HL-60 (cell line): ENCODE data around the gene DYRK3.

Experiments
- DNase-seq, 2 experiments: peaks; one replicate each; pipeline ENCODE4 v3.0.0-alpha.2; 2010 to 2020; ENCODE audit warnings: low read depth in 1 of 2, low spot score in 1 of 2
- H3K27ac ChIP-seq: fragments of 250-450 bp; sonication (Bioruptor Pico); replicated peaks from 2 replicates; pipeline ENCODE4 v1.5.1; 2020; ENCODE audit warnings: mild to moderate bottlenecking, moderate library complexity
- H3K27me3 ChIP-seq: fragments of 250-450 bp; sonication (Bioruptor Pico); 2 replicates; pipeline ENCODE4 v1.5.1; 2021; ENCODE audit warnings: mild to moderate bottlenecking, moderate library complexity; ENCODE audit not compliant: insufficient read depth, poor library complexity, severe bottlenecking
- H3K4me3 ChIP-seq: replicated peaks from 2 replicates; pipeline ENCODE4 v1.5.1; 2011; ENCODE audit warnings: mild to moderate bottlenecking, control low read depth, low read length; ENCODE audit not compliant: insufficient read depth
- GABPA ChIP-seq: IDR thresholded peaks from 2 replicates; pipeline ENCODE4 v1.6.1; 2012; ENCODE audit warnings: low read depth
- POLR2AphosphoS5 ChIP-seq: IDR thresholded peaks from 2 replicates; pipeline ENCODE4 v1.6.1; 2012; ENCODE audit warnings: low read depth
- SPI1 ChIP-seq: IDR thresholded peaks from 2 replicates; pipeline ENCODE4 v1.6.1; 2012; ENCODE audit warnings: low read depth, mild to moderate bottlenecking, borderline replicate concordance
- TF ChIP-seq, protein P1 (sequence below): IDR thresholded peaks from 2 replicates; pipeline ENCODE4 v1.6.1; 2012; ENCODE audit warnings: low read depth; ENCODE audit not compliant: insufficient replicate concordance
- TF ChIP-seq, protein P2 (sequence below): IDR thresholded peaks from one replicate; pipeline ENCODE4 v1.5.1; 2011; ENCODE audit warnings: low read length, control low read depth, inconsistent platforms; ENCODE audit not compliant: insufficient read depth

DYRK3 gene

DNA sequence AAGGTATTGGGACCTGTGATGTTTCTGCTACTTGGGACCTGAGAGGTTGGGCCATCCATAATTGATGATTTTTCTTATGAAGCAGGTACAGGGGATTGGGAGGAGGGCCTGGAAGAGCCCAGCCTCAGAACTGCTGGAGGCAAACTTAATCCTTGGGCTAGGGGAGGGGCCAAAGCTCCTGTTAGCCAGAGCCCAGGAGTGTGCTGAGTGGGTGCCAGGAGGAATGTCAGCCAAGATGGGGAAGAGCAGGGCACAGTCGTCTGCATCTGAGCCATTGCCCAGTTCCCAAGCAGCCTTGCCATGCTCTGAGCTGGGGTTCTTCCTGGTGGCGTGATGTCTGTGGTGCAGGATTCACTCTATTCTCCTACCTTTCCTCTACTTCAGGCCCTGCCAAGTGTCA is 55.2 kb downstream of the DYRK3 start:
- Histone ChIP-seq H3K27ac (no peak overlapping the region), H3K27me3 (no peaks in the 10 kb centered on the region), H3K4me3 (no peak overlapping the region)
- no peak for DNase-seq
- TF ChIP-seq GABPA = no peak
- TF ChIP-seq, protein P1, sequence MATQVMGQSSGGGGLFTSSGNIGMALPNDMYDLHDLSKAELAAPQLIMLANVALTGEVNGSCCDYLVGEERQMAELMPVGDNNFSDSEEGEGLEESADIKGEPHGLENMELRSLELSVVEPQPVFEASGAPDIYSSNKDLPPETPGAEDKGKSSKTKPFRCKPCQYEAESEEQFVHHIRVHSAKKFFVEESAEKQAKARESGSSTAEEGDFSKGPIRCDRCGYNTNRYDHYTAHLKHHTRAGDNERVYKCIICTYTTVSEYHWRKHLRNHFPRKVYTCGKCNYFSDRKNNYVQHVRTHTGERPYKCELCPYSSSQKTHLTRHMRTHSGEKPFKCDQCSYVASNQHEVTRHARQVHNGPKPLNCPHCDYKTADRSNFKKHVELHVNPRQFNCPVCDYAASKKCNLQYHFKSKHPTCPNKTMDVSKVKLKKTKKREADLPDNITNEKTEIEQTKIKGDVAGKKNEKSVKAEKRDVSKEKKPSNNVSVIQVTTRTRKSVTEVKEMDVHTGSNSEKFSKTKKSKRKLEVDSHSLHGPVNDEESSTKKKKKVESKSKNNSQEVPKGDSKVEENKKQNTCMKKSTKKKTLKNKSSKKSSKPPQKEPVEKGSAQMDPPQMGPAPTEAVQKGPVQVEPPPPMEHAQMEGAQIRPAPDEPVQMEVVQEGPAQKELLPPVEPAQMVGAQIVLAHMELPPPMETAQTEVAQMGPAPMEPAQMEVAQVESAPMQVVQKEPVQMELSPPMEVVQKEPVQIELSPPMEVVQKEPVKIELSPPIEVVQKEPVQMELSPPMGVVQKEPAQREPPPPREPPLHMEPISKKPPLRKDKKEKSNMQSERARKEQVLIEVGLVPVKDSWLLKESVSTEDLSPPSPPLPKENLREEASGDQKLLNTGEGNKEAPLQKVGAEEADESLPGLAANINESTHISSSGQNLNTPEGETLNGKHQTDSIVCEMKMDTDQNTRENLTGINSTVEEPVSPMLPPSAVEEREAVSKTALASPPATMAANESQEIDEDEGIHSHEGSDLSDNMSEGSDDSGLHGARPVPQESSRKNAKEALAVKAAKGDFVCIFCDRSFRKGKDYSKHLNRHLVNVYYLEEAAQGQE = no peak

DNA sequence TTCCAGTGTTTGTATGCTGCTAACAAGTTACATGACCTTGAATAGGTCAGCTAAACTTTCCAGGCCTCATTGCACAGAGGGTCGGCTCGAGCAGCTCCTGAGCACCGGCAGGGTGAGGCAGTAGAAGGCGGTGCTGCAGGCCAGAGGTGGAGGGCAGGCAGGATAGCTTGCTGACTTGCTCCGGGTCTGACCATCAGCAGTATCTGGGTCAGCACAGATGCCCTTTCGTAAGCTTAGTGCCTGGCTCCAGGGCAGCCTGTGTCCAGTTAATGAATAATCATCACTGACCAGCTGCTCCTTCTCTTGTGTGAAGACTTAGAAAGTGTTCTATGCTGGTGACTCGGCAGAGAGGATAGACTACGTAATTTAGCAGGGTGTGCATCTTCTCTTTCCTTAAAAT is 56.3 kb downstream of the DYRK3 start:
- no peak for DNase-seq
- TF ChIP-seq GABPA = no peak
- TF ChIP-seq, protein P2, sequence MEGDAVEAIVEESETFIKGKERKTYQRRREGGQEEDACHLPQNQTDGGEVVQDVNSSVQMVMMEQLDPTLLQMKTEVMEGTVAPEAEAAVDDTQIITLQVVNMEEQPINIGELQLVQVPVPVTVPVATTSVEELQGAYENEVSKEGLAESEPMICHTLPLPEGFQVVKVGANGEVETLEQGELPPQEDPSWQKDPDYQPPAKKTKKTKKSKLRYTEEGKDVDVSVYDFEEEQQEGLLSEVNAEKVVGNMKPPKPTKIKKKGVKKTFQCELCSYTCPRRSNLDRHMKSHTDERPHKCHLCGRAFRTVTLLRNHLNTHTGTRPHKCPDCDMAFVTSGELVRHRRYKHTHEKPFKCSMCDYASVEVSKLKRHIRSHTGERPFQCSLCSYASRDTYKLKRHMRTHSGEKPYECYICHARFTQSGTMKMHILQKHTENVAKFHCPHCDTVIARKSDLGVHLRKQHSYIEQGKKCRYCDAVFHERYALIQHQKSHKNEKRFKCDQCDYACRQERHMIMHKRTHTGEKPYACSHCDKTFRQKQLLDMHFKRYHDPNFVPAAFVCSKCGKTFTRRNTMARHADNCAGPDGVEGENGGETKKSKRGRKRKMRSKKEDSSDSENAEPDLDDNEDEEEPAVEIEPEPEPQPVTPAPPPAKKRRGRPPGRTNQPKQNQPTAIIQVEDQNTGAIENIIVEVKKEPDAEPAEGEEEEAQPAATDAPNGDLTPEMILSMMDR = no peak
- TF ChIP-seq, protein P1 = no peak
- TF ChIP-seq POLR2AphosphoS5 = no peak
- TF ChIP-seq SPI1 = no peak
- Histone ChIP-seq H3K27me3 (no peaks in the 10 kb centered on the region), H3K27ac (no peak overlapping the region), H3K4me3 (no peak overlapping the region)

DNA sequence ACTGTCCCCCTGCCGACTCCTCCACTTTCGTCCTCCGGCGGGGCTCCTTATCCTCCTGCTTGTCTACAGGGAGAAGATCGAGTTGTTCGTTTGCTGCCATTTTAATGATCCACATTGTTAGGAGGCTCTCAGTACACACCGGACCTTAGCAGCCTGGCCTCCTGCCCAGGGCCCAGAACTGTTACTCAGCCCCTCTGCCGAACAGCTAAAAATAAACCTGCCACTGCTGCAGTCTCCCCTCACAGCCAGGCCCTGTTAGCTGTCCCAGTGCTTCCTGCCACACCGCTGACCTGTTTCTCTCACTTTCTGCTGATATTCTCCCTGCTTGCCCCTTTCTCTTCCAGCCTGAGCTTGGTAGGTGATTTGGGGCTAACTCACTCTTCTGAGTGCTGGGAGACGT is 57.7 kb downstream of the DYRK3 start:
- Histone ChIP-seq H3K27ac (no peak overlapping the region), H3K4me3 (no peak overlapping the region), H3K27me3 (no peaks in the 10 kb centered on the region)
- no peak for DNase-seq
- TF ChIP-seq, protein P1 = no peak
- TF ChIP-seq POLR2AphosphoS5 (no peak), SPI1 (no peak)
- TF ChIP-seq, protein P2 = no peak

DNA sequence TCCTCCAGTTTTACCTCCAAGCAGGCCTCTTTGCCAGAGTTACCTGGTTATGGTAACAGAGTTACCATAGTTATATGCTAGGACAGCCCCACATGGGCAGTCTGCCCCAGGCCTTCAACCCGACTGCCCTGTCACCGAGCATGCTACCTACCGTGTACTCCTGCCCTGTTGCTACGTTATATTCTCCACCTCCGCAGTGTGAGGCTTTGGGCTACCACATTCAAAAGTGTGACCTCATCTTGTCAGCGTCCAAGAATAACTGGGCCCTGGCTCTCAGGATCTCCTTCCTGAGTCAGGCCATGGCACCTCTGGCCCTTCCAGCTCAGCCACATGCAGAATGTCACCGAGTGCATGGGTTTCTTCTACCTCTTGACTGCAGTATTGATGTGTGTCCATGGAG is 58.3 kb downstream of the DYRK3 start:
- Histone ChIP-seq H3K27me3 (no peaks in the 10 kb centered on the region), H3K27ac (no peak overlapping the region), H3K4me3 (no peak overlapping the region)
- TF ChIP-seq GABPA = no peak
- TF ChIP-seq, protein P1 = no peak
- TF ChIP-seq POLR2AphosphoS5 = no peak
- no peak for TF ChIP-seq SPI1
- TF ChIP-seq, protein P2 = no peak
- no peak for DNase-seq
